SU-DHL-6 (cell line): ENCODE results near the gene ARID3C.

Experiments used
- EZH2phosphoT487 ChIP-seq: fragments of 200-600 bp; sonication (generic), shearing (Covaris generic); conservative IDR thresholded peaks from 2 replicates; pipeline ENCODE4 v1.6.1; 2018; ENCODE audit warnings: mild to moderate bottlenecking, antibody characterized with exemption, low read length, moderate library complexity, mixed read lengths
- TF ChIP-seq, protein P1 (sequence below): fragments of 200-600 bp; sonication (generic); IDR thresholded peaks from one replicate; pipeline ENCODE4 v1.5.1; 2017; ENCODE audit warnings: antibody characterized with exemption, mild to moderate bottlenecking, low read length, moderate library complexity; ENCODE audit not compliant: insufficient read depth, poor library complexity, severe bottlenecking

DNA sequence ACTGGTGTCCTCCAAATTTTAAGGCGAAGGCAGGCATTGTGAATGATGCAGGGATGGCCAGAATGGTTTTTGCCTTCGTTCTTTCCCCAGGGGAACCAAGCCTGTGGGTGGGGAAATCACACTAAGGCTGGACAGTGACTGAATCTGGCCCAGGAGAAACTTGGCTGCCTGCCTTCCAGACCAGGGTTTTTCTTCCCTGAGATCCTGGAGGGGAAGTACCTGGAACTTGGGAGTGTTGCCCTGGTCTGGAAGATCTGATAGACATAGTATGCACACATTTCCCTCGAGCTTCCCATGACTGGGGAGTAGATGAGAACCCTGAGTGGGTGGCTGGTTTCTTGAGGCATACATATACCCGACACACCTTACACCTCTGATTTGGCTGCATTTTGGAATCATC, 22.5 kb upstream of the ARID3C start:
- TF ChIP-seq, protein P1, sequence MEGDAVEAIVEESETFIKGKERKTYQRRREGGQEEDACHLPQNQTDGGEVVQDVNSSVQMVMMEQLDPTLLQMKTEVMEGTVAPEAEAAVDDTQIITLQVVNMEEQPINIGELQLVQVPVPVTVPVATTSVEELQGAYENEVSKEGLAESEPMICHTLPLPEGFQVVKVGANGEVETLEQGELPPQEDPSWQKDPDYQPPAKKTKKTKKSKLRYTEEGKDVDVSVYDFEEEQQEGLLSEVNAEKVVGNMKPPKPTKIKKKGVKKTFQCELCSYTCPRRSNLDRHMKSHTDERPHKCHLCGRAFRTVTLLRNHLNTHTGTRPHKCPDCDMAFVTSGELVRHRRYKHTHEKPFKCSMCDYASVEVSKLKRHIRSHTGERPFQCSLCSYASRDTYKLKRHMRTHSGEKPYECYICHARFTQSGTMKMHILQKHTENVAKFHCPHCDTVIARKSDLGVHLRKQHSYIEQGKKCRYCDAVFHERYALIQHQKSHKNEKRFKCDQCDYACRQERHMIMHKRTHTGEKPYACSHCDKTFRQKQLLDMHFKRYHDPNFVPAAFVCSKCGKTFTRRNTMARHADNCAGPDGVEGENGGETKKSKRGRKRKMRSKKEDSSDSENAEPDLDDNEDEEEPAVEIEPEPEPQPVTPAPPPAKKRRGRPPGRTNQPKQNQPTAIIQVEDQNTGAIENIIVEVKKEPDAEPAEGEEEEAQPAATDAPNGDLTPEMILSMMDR: no peak
- no peak for TF ChIP-seq EZH2phosphoT487
